HG02970 (cell line): ENCODE measurements around the gene INS.
"Not testable (repeated sequence)": the region's sequence is repeated elsewhere in the genome, so short reads cannot be mapped to it uniquely, and the experiment has no call there.

ENCODE experiments used
- ATAC-seq: cut with Tn5 transposase; IDR thresholded peaks from one replicate; pipeline ENCODE4 v1.9.1; 2021; ENCODE audit warnings: mild to moderate bottlenecking, moderate library complexity, moderate number of reproducible peaks; ENCODE audit not compliant: unreplicated experiment, low FRiP score

INS gene

DNA sequence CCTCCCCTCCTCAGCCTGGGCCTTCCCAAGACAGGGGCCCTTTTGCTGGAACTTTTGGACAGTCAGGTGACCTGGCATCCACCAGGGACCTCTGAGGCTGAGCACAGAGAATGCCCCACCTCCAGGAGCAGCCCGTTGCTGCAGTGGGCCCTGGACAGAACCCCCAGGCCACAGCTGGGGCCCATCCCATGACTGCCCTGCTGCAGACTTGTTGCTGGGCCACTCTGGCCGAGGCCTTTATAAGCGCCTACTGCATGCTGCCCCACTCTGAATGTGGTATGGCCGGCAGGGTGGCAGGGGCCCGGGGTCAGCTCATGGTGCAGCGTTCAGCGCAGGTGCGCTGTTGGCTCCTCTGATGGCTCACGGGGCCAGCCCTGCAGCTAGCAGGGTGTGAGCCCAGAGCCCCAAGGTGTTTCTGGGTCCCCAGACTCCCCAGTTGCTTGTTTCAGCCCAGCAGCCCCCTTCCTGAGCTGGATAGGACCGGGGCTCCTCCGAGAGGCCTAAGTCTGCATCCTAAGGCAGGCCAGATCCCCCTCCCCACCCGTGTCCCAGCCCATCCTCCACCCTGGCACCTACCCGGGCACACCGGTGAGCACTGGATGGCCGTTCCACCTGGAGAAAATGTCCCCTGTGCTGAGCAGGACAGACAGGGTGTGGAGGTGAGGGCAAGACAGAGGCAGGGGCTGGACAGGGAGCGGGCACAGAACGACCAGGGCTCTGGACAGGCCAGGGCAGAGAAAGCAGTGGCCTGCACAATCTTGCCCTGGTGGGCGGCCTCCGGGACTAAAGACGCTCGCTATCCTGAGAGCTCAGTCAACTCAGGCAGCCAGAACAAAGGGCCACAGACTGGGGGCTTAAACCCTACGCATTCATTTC is 38.7 kb upstream of the INS start:
- no peak for ATAC-seq

DNA sequence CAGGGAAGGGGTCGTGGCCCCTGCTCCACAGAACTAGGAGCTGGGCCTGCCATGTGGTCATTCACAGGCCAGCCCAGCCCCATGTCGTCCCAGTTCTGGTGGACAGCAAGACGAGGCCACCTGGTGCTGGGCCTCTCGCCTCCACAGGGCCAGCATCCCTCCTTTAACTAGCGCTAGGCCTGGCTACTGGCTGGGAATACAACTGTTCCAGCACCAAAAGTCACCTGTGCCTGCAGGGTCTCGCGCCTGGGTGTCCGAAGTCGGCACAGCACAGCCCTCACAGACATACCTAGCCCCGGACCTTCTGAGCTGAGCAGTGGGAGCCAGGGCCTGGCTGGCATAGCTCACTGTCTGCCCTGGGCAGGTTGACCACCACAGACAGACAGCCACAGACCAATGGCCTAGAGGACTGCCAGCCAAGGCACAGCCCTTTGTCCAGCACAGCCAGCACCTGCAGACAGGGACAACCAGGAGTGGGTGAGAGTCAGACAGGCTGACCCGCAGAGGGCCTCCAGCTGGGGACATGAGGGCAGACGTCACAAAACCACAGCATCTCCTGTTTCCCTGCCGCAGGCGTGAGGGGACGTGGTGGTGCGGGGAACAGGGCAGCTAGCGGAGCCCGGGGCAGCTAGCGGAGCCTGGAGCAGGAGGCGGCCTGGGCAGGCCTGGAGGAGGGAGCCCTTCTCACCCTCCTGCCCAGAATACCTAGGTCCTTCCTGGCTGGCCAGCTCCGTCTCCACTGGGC is 37.8 kb upstream of the INS start:
- ATAC-seq, result no peak

DNA sequence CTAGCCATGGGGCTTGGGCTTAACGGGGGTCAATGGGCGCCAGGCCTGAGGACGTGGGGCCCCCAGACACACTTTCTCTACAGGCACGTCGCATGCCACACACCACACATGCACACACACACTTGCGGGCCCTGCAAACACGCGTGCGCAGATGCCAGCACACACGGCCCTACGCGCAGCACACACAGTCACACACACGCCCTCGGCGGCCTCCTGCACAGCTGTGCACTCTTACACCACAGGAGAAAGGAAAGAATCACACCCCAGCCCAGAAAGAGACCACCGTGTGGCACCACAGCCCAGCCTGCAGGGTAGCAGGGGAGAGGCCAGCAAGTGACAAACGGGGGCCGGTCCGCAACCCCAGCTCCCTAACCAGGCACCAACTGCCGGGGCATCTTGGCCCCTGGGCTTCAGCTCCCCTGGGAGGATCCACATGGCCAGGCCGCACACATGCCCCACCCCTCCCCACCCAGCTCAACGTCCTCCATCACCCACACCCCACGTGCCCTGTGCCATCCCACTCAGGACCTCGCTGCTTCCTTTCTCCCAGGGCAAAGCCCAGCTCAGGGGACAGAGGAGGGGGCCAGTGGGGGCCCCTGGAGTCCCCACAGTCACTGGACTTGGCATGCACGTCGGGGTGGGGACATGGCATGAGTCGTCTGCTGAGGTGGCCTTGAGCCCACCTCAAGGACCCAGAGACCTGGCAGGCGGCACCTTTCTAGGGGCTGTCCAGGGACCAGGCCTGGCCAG is 36.9 kb upstream of the INS start:
- ATAC-seq, result no peak

DNA sequence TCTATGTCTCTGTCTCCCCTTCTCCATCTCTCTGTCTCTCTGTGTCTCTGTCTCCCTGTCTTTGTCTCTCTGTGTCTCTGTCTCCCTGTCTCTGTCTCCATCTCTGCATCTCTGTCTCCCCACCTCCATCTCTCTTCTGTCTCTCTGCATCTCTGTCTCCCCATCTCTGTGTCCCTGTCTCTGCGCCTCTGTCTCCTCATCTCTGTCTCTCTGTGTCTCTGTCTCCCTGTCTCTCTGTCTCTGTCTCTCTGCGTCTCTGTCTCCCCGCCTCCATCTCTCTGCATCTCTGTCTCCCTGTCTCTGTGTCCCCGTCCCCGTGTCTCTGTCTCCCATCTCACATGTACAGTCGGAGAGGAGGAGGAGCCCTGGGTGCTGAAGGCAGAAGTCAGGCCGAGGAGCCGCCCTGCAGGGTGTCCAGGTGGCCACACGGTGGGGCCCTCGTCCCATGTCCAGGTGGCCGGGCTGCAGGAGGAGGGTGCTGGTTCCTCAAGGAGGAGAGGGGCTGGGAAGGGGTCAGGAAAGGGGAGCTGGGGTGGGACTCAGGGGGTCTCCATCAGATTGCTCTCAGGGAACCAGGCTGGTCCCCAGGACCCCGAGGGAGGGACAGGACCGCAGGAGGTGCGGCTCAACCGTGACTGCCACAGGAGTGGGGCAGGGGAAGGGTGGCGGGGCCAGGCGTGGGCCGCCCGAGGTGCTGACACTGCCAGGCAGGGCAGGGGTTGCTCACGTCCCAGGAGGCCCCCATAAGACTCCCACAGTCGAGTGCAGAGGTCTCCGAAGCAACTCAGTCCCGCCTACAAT is 36.2 kb upstream of the INS start:
- no peak for ATAC-seq

DNA sequence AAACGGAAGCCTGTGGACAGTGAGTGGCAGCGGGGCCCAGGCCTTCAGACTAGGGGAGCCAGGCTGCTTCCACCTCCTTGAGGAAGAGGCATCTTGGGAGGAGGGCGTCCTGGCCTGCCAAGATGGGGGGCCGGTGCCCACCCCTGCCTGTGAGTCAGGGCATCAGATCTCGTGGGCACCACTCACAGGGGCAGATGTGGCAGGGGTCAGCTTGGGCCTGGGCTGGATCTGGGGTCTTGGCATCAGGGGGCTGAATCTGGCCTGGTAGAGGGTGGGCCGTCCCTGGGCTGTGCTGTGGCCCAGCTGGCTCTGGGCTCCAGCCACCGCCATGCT is 34.7 kb upstream of the INS start:
- no peak for ATAC-seq

DNA sequence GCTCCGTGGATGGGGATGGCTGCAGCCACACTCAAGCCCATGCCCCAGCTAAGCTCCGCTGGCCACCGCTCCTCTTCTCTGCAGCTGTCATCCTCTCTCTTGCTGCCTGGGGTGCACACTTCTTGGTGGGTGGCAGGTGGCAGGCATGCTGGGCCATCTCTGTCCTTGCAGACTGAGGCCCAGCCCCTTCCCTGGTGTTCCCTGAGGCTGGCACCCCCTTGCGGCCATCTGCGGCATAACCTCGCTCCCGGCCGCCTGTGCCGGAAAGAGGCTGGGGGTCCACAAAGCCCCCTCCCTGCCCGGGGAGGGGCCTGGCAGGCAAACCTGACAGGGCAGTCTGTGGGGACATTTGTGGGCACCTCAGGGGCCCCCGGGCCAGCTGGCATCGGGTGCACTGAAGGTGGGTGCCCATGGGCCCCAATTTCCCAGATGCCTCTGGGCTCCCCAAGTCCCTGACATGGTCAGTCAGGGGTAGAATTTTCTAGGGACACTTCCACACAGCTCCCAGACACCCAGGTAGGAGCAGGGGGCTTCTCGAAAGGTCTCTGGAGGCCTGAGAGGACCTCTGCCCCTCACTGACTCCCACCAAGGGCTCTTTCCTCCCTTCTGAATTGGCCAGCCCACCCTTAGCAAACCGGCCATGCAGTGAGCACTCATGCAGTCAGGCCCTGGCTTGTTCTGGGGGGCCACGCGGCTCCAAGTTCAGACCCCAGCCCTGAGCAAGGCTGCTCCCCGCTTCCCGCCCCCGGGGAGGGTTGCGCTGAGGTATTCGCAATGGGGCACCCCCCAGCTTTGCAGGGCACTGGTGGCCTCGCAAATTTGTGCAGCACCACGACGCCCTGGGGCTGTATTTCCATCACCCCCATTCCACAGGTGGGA is 34.1 kb upstream of the INS start:
- no peak for ATAC-seq

DNA sequence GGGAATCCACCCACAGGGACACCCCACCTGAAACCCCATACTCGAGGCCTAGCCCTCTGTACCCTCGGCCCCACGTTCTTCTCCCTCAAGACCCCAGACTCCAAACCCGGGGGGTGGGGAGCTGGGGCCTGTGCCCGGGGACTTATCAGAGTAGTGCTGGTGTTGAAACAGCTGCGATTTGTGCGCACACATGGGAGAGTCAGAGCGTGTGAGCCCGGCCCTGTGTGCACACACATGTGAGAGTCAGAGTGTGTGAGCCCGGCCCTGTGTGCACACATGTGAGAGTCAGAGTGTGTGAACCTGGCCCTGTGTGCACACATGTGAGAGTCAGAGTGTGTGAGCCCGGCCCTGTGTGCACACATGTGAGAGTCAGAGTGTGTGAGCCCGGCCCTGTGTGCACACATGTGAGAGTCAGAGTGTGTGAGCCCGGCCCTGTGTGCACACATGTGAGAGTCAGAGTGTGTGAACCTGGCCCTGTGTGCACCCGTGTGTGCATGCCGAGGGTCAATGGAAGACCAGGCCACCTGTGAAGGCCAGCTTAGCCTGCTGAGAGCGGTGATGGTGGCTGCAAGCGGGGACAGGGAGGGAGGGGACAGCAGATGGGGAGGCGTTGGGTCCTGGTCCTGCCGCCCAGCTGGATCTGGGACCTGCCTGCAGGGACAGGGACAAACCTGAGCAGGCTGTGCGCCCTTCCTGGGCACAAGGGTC is 33.0 kb upstream of the INS start:
- not testable (repeated sequence) for ATAC-seq

DNA sequence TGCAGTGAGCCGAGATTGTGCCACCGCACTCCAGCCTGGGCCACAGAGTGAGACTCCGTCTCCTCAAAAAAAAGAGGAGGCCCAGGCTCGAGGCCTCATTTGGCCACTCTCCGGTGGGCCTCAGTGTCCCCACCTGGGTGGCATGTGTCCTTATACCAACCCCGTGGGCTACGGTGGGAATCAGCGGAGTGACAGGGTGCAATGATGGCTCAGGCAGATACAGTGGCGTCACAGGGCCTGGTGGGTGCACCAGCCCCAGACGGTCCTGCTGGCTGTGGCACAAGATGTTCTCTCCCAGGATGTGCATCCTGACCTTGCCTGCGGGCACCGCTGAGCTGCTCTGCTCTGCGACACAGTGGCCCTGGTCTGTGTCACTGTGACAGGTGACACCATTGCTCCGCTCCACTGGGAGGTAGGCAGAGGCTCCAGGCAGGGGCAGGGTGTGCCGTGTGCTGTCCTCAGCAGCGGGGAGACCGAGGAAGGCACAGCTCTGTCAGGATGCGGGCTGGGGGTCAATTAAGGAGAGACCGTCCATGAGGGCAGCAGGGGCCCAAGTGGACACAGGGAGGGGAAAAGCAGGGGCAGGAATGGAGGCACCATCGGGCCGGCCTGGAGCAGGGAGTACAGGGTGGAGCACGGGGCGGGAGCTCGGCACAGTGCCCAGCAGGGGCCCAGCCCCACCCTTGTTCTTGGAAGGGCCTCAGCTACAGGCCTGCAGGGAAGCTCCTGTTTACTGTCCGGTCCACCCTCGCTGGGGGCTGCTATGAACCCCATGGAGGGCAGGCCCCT is 32.3 kb upstream of the INS start:
- ATAC-seq, result no peak

DNA sequence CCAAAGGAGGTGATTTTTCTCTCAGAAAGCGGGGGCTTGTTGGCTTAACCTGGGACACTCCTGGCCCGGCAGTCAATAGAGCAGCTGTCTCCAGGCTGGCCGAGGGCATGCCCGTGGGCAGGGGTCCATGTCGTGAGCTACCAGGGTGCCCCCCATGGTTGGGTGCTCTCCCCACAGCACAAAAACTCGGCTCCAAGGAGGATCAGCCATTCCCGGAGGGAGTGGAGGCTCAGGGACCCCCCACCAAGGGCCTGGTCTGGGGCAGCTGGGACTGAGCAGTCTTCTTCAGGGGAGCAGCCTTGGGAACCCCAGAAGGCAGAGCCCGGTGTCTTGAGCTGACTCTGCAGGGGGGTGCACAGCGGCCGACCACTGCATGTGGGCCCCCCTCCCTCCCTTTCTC is 31.4 kb upstream of the INS start:
- no peak for ATAC-seq

DNA sequence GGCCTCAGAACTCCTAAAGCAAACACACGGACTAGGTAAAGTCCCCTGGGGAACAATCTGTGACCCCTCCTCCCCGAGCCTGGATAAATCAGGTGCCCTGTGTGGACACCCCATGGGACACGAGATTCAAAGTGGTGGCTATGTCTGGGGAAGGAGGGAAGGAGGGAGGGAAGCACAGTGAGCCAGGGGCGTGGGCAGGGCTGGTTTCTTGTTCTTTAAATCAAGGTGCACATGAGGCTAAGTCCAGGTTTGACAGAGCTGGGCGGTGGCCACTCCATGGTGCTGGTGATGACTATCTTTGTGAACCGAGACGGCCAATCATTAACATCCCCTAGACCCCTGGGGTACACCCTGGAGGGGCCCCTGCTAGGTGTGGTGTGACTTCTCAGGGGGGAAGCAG is 30.9 kb upstream of the INS start:
- ATAC-seq, result no peak

DNA sequence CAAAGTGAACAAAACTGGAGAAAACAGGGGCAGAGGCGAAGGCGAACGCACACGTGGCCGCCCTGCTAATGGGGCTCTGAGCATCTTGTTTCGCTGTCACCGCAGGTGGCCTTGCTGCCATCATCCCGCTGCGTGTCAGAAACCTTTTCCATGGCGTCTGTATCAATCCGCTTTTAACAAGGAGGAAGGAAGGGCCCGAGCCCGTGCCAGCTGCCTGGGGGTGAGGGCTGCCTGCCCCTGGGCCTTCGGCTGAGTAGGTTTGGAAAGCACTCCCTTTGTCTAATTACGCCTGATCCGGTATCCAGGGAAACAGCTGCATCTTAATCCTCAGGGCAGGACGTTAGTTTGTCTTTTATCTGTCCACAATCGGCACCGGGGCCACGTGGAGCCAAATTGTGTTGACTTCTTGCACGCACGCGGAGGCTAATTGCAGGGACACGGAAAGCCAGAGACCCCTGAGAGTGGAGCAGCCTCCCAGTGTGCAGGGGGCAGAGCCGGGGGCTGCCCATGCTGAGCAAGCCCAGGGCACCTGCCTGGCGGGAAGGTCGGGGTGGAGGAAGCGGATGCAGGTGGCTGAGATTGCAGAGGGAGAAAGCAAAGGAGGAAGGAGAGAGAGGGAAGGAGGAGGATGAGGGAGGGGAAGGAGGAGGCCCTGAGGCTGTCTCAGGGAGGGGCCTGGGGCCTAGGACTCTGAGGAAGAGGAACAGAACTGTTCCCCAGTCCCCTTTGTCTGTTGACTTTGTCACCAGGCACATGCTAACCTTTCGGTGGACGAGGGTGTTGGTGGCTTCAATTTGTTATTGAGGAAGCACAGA is 29.9 kb upstream of the INS start:
- ATAC-seq, result no peak

DNA sequence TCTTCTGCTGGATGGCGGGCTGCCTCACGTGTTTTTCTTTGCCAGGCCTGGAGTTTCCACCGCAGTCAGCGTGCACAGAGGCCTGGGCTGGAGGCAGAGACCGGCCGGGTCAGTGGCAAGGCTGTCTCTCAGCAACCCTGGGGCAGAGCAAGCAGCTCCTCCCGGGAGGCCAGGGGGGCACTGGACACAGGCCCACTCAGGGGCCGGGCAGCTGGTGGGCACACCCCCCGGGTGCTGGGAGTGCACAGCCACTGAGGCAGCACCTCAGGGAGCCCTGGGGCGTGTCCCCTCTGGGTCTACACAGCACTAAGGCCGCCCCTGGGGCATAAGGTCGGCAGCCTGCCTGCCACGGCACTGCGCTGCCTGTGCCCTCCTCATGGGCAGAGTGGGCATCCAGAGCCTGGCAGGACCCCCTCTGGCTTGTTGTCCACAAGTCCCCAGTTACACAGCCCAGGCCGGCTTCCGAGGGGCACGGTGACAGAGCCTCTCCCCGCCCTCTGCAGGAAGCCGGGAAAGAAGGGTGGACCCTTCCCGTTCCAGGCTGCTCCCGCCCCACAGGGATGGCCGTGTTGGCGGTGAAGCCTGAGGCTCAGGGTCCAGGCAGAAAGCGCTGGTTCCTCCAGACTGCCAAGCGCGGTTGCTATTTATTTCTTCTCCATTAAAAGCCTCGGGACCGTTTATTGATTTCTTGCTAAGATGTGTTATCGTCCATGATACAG is 29.1 kb upstream of the INS start:
- ATAC-seq, result no peak

DNA sequence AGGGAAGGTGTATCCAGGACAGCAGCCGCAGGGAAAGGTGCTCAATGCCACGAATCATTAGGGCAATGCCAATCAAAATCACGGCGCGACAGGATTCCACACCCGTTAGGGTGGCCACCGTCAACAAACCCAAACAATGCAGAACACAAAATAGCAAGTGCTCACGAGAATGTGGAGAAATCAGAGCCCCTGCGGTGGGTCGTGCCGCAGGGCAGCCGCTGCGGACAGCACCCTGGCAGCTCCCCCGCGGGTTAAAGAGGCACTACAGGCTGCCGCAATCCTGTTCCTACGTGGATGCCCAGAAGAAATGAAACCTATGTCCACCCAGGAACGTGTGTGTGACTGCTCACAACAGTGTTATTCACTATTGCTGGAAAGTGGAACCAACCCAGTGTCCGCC is 27.7 kb upstream of the INS start:
- no peak for ATAC-seq

DNA sequence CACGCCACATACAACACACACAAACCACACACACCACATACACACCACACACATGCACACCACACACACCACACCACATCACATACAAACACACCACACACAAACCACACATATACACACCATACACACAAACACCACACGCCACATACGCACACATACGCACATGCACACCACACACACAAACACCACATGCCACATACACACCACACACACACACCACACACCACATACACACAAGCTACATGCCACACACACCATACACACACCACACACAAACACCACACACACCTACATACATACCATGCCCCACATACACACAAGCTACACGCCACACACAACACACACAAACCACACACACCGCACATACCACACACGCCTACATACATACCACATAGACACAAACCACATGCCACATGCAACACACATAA is 26.3 kb upstream of the INS start:
- ATAC-seq, result no peak

DNA sequence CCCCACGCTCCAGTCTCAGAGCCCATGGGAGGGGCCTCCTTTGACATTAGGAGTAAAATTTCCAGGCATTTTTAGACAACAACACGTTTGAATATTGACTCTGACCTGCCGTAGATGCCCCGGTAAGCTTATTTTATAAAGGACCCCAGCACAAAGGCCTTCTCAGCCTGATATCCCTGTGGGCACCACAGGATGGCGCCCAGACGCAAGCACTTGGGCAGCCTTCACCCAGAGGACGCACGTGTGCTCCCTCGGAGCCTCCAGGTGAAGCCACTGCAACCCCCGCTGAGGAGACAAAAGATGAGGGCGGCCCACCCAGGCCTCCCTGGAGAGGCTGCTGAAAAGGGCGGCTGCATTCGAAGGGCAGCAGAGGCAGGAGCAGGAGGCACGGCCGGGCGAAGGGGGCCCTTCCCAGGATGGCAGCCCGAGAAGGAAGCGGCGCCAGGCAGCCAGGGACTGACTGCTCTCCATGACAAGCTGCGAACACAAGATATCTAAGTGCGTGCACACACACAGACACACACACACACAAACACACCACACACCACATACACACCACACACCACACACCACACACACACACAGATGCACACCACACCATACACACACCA is 25.8 kb upstream of the INS start:
- ATAC-seq, result no peak

DNA sequence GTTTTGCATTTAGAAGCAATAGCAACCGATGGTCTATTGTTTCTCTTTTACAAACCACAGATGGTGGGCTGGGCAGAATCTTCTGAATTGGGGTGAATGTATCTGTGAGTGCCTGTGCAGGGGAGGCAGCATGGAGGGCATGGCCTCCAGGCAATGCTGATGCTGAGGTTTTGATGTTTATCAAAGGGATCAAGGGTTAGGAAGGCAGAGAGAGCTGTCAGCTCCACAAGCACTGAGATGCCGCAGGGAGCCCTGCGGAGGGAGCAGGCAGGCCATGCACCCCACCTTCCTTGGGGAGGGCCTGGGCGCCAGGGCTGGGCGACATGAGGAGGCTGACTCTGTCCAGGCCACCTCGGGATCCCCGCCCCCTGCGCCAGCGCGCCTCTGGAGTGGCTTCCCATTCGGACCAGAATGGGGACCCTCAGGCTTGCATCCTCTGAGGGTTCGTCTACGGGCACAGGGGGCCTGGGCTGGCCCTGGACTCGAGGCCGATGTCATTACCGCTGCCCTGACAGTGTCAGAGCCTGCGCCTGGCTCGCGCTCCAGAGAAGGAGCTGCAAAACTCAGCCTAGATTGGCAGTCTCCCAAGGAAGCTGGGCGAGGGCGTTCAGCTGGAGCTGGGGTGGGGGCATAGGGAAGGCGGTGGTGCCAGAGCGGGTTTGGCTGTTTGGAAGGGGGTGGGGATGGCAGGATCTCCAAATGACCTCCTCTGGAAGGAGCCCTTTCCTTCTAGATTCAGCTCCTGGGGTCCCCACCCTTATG is 24.5 kb upstream of the INS start:
- ATAC-seq, result no peak
